B cell (primary cell): ENCODE results near the gene IMMP2L.

Source experiments
- EZH2 ChIP-seq: IDR thresholded peaks from 2 replicates; pipeline ENCODE4 v1.6.1; 2012; ENCODE audit warnings: borderline replicate concordance, low read depth, mild to moderate bottlenecking, moderate library complexity, low read length; ENCODE audit not compliant: insufficient read depth, poor library complexity, severe bottlenecking
- TF ChIP-seq, protein P1 (sequence below): fragments of 200-600 bp; IDR thresholded peaks from one replicate; pipeline ENCODE4 v1.8.0; 2022; ENCODE audit warnings: antibody characterized with exemption, mild to moderate bottlenecking

DNA sequence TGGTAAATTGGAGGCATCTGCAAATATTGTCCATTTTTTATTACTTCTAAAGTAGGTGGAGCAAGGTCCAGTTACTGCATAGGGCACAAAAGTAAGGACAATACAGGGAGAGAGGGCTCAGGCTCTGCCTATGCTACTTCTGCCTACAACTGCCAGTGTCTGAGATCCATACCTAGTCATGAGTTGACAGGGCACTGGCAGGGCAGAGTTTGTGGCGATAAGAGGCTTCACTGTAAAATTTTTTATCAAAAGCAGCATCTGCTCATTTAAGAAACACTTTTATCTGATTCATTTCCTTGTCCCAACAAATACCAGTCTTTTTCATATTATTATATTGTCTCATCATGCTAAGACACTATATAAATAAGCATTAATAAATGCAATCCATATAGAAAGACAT is 293.4 kb downstream of the IMMP2L start:
- TF ChIP-seq, protein P1, sequence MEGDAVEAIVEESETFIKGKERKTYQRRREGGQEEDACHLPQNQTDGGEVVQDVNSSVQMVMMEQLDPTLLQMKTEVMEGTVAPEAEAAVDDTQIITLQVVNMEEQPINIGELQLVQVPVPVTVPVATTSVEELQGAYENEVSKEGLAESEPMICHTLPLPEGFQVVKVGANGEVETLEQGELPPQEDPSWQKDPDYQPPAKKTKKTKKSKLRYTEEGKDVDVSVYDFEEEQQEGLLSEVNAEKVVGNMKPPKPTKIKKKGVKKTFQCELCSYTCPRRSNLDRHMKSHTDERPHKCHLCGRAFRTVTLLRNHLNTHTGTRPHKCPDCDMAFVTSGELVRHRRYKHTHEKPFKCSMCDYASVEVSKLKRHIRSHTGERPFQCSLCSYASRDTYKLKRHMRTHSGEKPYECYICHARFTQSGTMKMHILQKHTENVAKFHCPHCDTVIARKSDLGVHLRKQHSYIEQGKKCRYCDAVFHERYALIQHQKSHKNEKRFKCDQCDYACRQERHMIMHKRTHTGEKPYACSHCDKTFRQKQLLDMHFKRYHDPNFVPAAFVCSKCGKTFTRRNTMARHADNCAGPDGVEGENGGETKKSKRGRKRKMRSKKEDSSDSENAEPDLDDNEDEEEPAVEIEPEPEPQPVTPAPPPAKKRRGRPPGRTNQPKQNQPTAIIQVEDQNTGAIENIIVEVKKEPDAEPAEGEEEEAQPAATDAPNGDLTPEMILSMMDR = no peak
- no peak for TF ChIP-seq EZH2
